H1 (cell line): ENCODE data around the gene SLC34A1. TPM values are rescaled to one million over a fixed set of nuclear protein-coding genes. Genes with fewer than 3 reads are reported as not detected.

Experiments used
- CTCF ChIA-PET: fragments of 300-600 bp; sonication (Branson Sonifier 250); formaldehyde crosslinking; loops from one replicate; lab custom pipeline; 2021; ENCODE audit not compliant: partially characterized antibody; lab: Charles Lee
- POLR2A ChIA-PET: fragments of 300-600 bp; sonication (Branson Sonifier 250); formaldehyde crosslinking; loops from one replicate; lab custom pipeline; 2021; ENCODE audit warnings: inconsistent platforms; ENCODE audit not compliant: partially characterized antibody; lab: Charles Lee
- DNase-seq, 2 experiments: peaks; one replicate each; pipeline versions ENCODE4 v3.0.0 to v3.0.0-alpha.2; 2010 to 2022; ENCODE audit warnings: low spot score in 2 of 2, low read depth in 1 of 2, mixed read lengths in 1 of 2
- FAIRE-seq: peaks from 2 replicates; lab custom pipeline; 2011; peaks lifted over from hg19 to GRCh38; lab: Jason Lieb, UNC
- H2AFZ ChIP-seq: 2 replicates; pipeline ENCODE4 v1.8.1; 2012; ENCODE audit warnings: low read length, inconsistent platforms
- H2AK5ac ChIP-seq: 2 replicates; pipeline ENCODE4 v1.6.1; 2013; ENCODE audit warnings: low read depth, low read length
- H2BK120ac ChIP-seq: replicated peaks from 2 replicates; pipeline ENCODE3; 2013; ENCODE audit warnings: low read depth, low read length, inconsistent platforms
- H2BK12ac ChIP-seq: 2 replicates; pipeline ENCODE4 v1.6.1; 2013; ENCODE audit warnings: low read depth, low read length
- H2BK15ac ChIP-seq: 2 replicates; pipeline ENCODE4 v1.6.1; 2013; ENCODE audit warnings: low read length
- H2BK20ac ChIP-seq: 2 replicates; pipeline ENCODE4 v1.6.1; 2013; ENCODE audit warnings: low read length
- H2BK5ac ChIP-seq: 2 replicates; pipeline ENCODE4 v1.6.1; 2013; ENCODE audit warnings: low read depth, low read length
- H3K14ac ChIP-seq: 2 replicates; pipeline ENCODE4 v1.6.1; 2013; ENCODE audit warnings: inconsistent platforms; ENCODE audit not compliant: insufficient read length
- H3K18ac ChIP-seq: 2 replicates; pipeline ENCODE4 v1.6.1; 2013; ENCODE audit warnings: low read length; ENCODE audit errors: extremely low read depth
- H3K23ac ChIP-seq: 2 replicates; pipeline ENCODE4 v1.6.1; 2013; ENCODE audit warnings: inconsistent platforms; ENCODE audit not compliant: insufficient read length
- H3K23me2 ChIP-seq: 2 replicates; pipeline ENCODE4 v1.6.1; 2013; ENCODE audit warnings: low read depth, low read length
- H3K27ac ChIP-seq: 2 replicates; pipeline ENCODE4 v1.6.1; 2011; ENCODE audit warnings: low read depth, low read length, inconsistent platforms
- H3K27me3 ChIP-seq, 4 experiments: replicated peaks in 1 of 4; 1 replicate in 1 of 4; 2 replicates in 3 of 4; pipeline versions ENCODE4 v1.6.1 to v1.8.1; 2011 to 2013; ENCODE audit warnings: low read length in 3 of 4, mild to moderate bottlenecking in 3 of 4, inconsistent platforms in 2 of 4, mixed read lengths in 2 of 4, moderate library complexity in 1 of 4; ENCODE audit not compliant: control insufficient read depth in 3 of 4, insufficient read depth in 3 of 4; ENCODE audit errors: extremely low read depth in 1 of 4
- H3K36me3 ChIP-seq, 4 experiments: 2 replicates each; pipeline versions ENCODE4 v1.6.1 to v1.8.1; 2011 to 2013; ENCODE audit warnings: mild to moderate bottlenecking in 4 of 4, low read length in 3 of 4, moderate library complexity in 2 of 4, control low read depth in 1 of 4, inconsistent platforms in 1 of 4; ENCODE audit not compliant: insufficient read depth in 4 of 4, control insufficient read depth in 2 of 4
- H3K4ac ChIP-seq: replicated peaks from 2 replicates; pipeline ENCODE3; 2013; ENCODE audit warnings: low read length, low read depth, mixed read lengths, inconsistent platforms; ENCODE audit not compliant: insufficient read length
- H3K4me1 ChIP-seq, 4 experiments: replicated peaks in 1 of 4; 1 replicate in 1 of 4; 2 replicates in 3 of 4; pipeline versions ENCODE4 v1.6.1 to v1.8.1; 2011 to 2013; ENCODE audit warnings: low read length in 3 of 4, inconsistent platforms in 2 of 4, mixed read lengths in 1 of 4; ENCODE audit not compliant: insufficient read depth in 4 of 4, control insufficient read depth in 3 of 4
- H3K4me2 ChIP-seq, 2 experiments: 2 replicates each; pipeline versions ENCODE4 v1.6.1 to v1.8.1; 2011 to 2013; ENCODE audit warnings: low read depth in 2 of 2, low read length in 2 of 2, control low read depth in 1 of 2, inconsistent platforms in 1 of 2, mild to moderate bottlenecking in 1 of 2; ENCODE audit not compliant: insufficient read depth in 1 of 2
- H3K4me3 ChIP-seq, 4 experiments: fragments of 200-600, 300-600 bp in 1 of 4; sonication (generic), shearing (Covaris generic), sonication (Bioruptor Twin) in 1 of 4; 2 replicates each; pipeline versions ENCODE4 v1.5.1 to v1.8.1; 2011 to 2016; ENCODE audit warnings: low read length in 4 of 4, low read depth in 3 of 4, control low read depth in 2 of 4, inconsistent platforms in 2 of 4, mild to moderate bottlenecking in 2 of 4, mixed read lengths in 1 of 4, moderate library complexity in 1 of 4; ENCODE audit not compliant: insufficient read depth in 2 of 4; ENCODE audit errors: extremely low read depth in 1 of 4
- H3K56ac ChIP-seq: replicated peaks from 2 replicates; pipeline ENCODE3; 2013; ENCODE audit warnings: low read depth, mild to moderate bottlenecking, mixed read lengths, low read length, inconsistent platforms; ENCODE audit not compliant: insufficient read length
- H3K79me1 ChIP-seq: 2 replicates; pipeline ENCODE4 v1.6.1; 2013; ENCODE audit warnings: low read depth, low read length, control low read depth
- H3K79me2 ChIP-seq, 2 experiments: 2 replicates each; pipeline versions ENCODE4 v1.6.1 to v1.8.1; 2012 to 2013; ENCODE audit warnings: low read length in 2 of 2, mild to moderate bottlenecking in 2 of 2, inconsistent platforms in 1 of 2; ENCODE audit not compliant: insufficient read depth in 2 of 2, control insufficient read depth in 1 of 2
- H3K9ac ChIP-seq, 4 experiments: replicated peaks in 1 of 4; 1 replicate in 1 of 4; 2 replicates in 3 of 4; pipeline versions ENCODE4 v1.6.1 to v1.8.1; 2011 to 2013; ENCODE audit warnings: low read depth in 3 of 4, low read length in 3 of 4, control low read depth in 2 of 4, mild to moderate bottlenecking in 2 of 4, moderate library complexity in 2 of 4, inconsistent platforms in 1 of 4; ENCODE audit errors: extremely low read depth in 1 of 4
- H3K9me3 ChIP-seq, 2 experiments: 2 replicates each; pipeline versions ENCODE4 v1.6.1 to v1.8.1; 2012 to 2013; ENCODE audit warnings: mild to moderate bottlenecking in 2 of 2, moderate library complexity in 2 of 2, control low read depth in 1 of 2, inconsistent platforms in 1 of 2, low read depth in 1 of 2, low read length in 1 of 2, mixed read lengths in 1 of 2; ENCODE audit not compliant: insufficient read depth in 2 of 2
- H4K20me1 ChIP-seq, 2 experiments: replicated peaks in 1 of 2; 2 replicates each; pipeline versions ENCODE3 to v1.8.1; 2011 to 2013; ENCODE audit warnings: inconsistent platforms in 2 of 2, low read length in 2 of 2, mild to moderate bottlenecking in 1 of 2; ENCODE audit not compliant: insufficient read depth in 2 of 2, control insufficient read depth in 1 of 2
- H4K5ac ChIP-seq: 2 replicates; pipeline ENCODE4 v1.6.1; 2013; ENCODE audit warnings: low read length, low read depth, mixed read lengths, inconsistent platforms; ENCODE audit not compliant: insufficient read length
- H4K8ac ChIP-seq: 2 replicates; pipeline ENCODE4 v1.8.0; 2013; ENCODE audit warnings: mild to moderate bottlenecking, moderate library complexity, low read length, inconsistent platforms; ENCODE audit not compliant: insufficient read depth; ENCODE audit errors: extremely low read depth
- H4K91ac ChIP-seq: replicated peaks from 2 replicates; pipeline ENCODE3; 2013; ENCODE audit warnings: low read length, mixed read lengths, inconsistent platforms; ENCODE audit not compliant: insufficient read length
- BACH1 ChIP-seq: IDR thresholded peaks from 2 replicates; pipeline ENCODE4 v1.6.1; 2012; ENCODE audit warnings: low read length, improper control_type of control experiment
- BRCA1 ChIP-seq: IDR thresholded peaks from 2 replicates; pipeline ENCODE4 v1.6.1; 2012; ENCODE audit warnings: low read depth, low read length, improper control_type of control experiment
- CHD2 ChIP-seq: IDR thresholded peaks from 2 replicates; pipeline ENCODE4 v1.6.1; 2012; ENCODE audit warnings: low read length, improper control_type of control experiment
- CTCF ChIP-seq, 3 experiments: IDR thresholded peaks; 1 replicate in 2 of 3; 2 replicates in 1 of 3; pipeline versions ENCODE4 v1.5.1 to v1.6.1; 2011; ENCODE audit warnings: low read length in 3 of 3, mild to moderate bottlenecking in 3 of 3, inconsistent platforms in 2 of 3, low read depth in 1 of 3, moderate library complexity in 1 of 3; ENCODE audit not compliant: insufficient read depth in 1 of 3; ENCODE audit errors: control extremely low read depth in 1 of 3
- HDAC2 ChIP-seq, 2 experiments: fragments of 300-600 bp in 1 of 2; sonication (generic) in 1 of 2; IDR thresholded peaks; 2 replicates each; pipeline ENCODE4 v1.6.1; 2011 to 2012; ENCODE audit warnings: low read depth in 2 of 2, low read length in 2 of 2, mild to moderate bottlenecking in 2 of 2, moderate library complexity in 2 of 2, borderline replicate concordance in 1 of 2, inconsistent platforms in 1 of 2
- JUN ChIP-seq: IDR thresholded peaks from 2 replicates; pipeline ENCODE4 v1.6.1; 2011; ENCODE audit warnings: low read depth, mild to moderate bottlenecking, improper control_type of control experiment, low read length
- MAX ChIP-seq: IDR thresholded peaks from 2 replicates; pipeline ENCODE4 v1.6.1; 2012; ENCODE audit warnings: inconsistent platforms
- POLR2AphosphoS5 ChIP-seq: IDR thresholded peaks from 2 replicates; pipeline ENCODE4 v1.6.1; 2011; ENCODE audit warnings: low read depth, low read length
- RBBP5 ChIP-seq: IDR thresholded peaks from 2 replicates; pipeline ENCODE4 v1.7.1; 2012; ENCODE audit warnings: low read depth, mild to moderate bottlenecking, inconsistent platforms, low read length, moderate library complexity, borderline replicate concordance
- RFX5 ChIP-seq: IDR thresholded peaks from 2 replicates; pipeline ENCODE4 v1.6.1; 2011; ENCODE audit warnings: low read depth, low read length, improper control_type of control experiment, borderline replicate concordance
- SIX5 ChIP-seq: IDR thresholded peaks from 2 replicates; pipeline ENCODE4 v1.6.1; 2011; ENCODE audit warnings: mild to moderate bottlenecking, low read depth, low read length
- ZNF274 ChIP-seq: IDR thresholded peaks from 2 replicates; pipeline ENCODE4 v1.7.0; 2012; ENCODE audit warnings: low read length, borderline replicate concordance; ENCODE audit errors: extremely low read depth
- WGBS, 2 experiments: shearing (Covaris generic) in 1 of 2; methylation state at CpG; one replicate each; pipeline versions ENCODE4 v1.1.6 to v1.1.7; 2013 to 2015; ENCODE audit warnings: low lambda C conversion rate in 2 of 2, mixed read lengths in 2 of 2, inconsistent platforms in 1 of 2, low coverage in 1 of 2, missing lambda C conversion rate in 1 of 2; ENCODE audit not compliant: insufficient replicate concordance in 2 of 2, insufficient coverage in 1 of 2, insufficient read length in 1 of 2; ENCODE audit errors: extremely low coverage in 1 of 2, missing lambda C conversion rate in 1 of 2; 5-methylcytosine and 5-hydroxymethylcytosine counted together
- polyA plus RNA-seq, 7 experiments: library from polyadenylated mRNA; depleted of rRNA in 3 of 7; stranded (reverse) in 5 of 7; unstranded in 2 of 7; fragments of >200 nt in 5 of 7; fragments of 200-250 nt in 2 of 7; gene quantifications; 1 replicate in 5 of 7; 2 replicates in 1 of 7; 4 replicates in 1 of 7; pipeline versions ENCODE4 v1.2.1 to v1.2.3, GENCODE V29; 2011 to 2013; ENCODE audit warnings: missing spikeins in 2 of 7, mixed read lengths in 2 of 7
- total RNA-seq: library from RNA; stranded (reverse); fragmentation: NEBNext Ultra II Directional; extraction: Animal tissue kit (Norgen Biotek cat#: 25700); gene quantifications from 2 replicates; pipeline ENCODE4 v1.2.1, GENCODE V29; 2021

SLC34A1 gene
- total and polyA plus RNA-seq, 2 of the 8 experiments (the other 6 are each of a cell fraction or from before 2014, with no cell fraction given): not detected

- Histone ChIP-seq H4K5ac (no peak overlapping the region), H3K27ac (no peak overlapping the region), H3K79me2 (no peaks in the 10 kb centered on the region), H2BK20ac (no peak overlapping the region), H2BK5ac (no peak overlapping the region), H3K4me3 (no peak overlapping the region), H3K23ac (no peak overlapping the region), H3K4ac (no peak overlapping the region), H3K56ac (no peak overlapping the region), H2AFZ (no peak overlapping the region), H4K91ac (no peak overlapping the region), H3K4me1 (no peaks in the 10 kb centered on the region; a peak in 1 of 7 replicates), H3K79me1 (no peaks in the 10 kb centered on the region), H3K18ac (no peak overlapping the region), H2BK12ac (no peak overlapping the region), H2BK15ac (no peak overlapping the region), H2BK120ac (no peak overlapping the region), H3K4me2 (no peak overlapping the region), H3K36me3 (no peaks in the 10 kb centered on the region), H3K27me3 (peaks cover under 1 to 29% (median 6%) of the 10 kb centered on the region in 4 experiments; a peak in 6 of 7 replicates), H3K9me3 (no peaks in the 10 kb centered on the region), H4K20me1 (no peaks in the 10 kb centered on the region), H3K23me2 (no peaks in the 10 kb centered on the region), H3K9ac (no peak overlapping the region), H4K8ac (no peak overlapping the region), H3K14ac (no peak overlapping the region), H2AK5ac (no peak overlapping the region)
- POLR2A ChIA-PET: interaction anchor here (2.4 kb wide), 1 partner anchor 16 kb away, joined by 6 read pairs; the partner anchor contains the start of gene GRK6
- FAIRE-seq: no peak
- CTCF ChIA-PET: interaction anchor here (1.3 to 2.8 kb wide), 2 partner anchors 13 to 20 kb away, joined by 3 to 11 read pairs; no protein-coding TSS in a partner anchor
- 91% methylated on average over 3 of the region's 3 CpGs; no CpG with 5 or more reads in 1 of the 2 experiments for WGBS, 2 experiments
- no peak for DNase-seq
- TF ChIP-seq POLR2AphosphoS5: no peak
- no peak for TF ChIP-seq BACH1
- TF ChIP-seq RFX5: no peak
- TF ChIP-seq JUN: no peak
- no peak for TF ChIP-seq MAX
- no peak for TF ChIP-seq HDAC2 (IDR thresholded peaks at IDR 0.05; ENCODE audit: borderline replicate concordance in 1 of 2, low read depth in 2 of 2, low read length in 2 of 2)
- no peak for TF ChIP-seq RBBP5
- no peak for TF ChIP-seq CHD2
- no peak for TF ChIP-seq SIX5
- TF ChIP-seq BRCA1: no peak
- no peak for TF ChIP-seq CTCF (IDR thresholded peaks at IDR 0.05; ENCODE audit: control extremely low read depth in 1 of 3, insufficient read depth in 1 of 3, low read depth in 1 of 3, low read length in 3 of 3)
- TF ChIP-seq ZNF274: no peak
Measured at GRCh38 chr5:177410575-177410974, 26.3 kb downstream of the SLC34A1 start.
